HG03558 (cell line): ENCODE data around the gene DOC2A.
"Not testable (repeated sequence)": the region's sequence is repeated elsewhere in the genome, so short reads cannot be mapped to it uniquely, and the experiment has no call there.

Experiments
- ATAC-seq: cut with Tn5 transposase; IDR thresholded peaks from one replicate; pipeline ENCODE4 v1.9.1; 2021; ENCODE audit warnings: moderate number of reproducible peaks; ENCODE audit not compliant: unreplicated experiment; ENCODE audit errors: extremely low read depth

Gene DOC2A

GRCh38 chr16:30028438-30029076 is 17.7 kb upstream of the DOC2A start:
- ATAC-seq = no peak

GRCh38 chr16:30027588-30028437 is 17.0 kb upstream of the DOC2A start:
- no peak for ATAC-seq

DNA sequence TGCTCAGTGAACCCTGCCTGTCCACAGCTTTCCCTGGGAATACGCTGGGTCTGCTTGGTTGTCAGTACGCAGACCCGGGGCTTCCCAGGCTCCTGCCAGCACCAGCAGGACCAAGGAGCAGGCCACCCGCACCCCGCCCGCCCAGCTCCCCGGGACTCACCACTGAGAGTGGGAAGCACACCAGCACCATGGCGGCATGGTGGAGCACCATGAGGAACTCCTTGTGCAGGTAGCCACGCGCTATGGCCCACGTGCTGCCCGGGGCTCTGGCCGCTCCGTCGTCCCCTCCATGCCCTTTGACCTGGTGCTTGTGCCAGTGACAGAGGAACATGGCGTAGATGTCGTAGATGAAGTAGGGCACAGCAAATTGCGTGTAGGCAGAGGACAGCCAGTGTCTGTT is 15.6 kb upstream of the DOC2A start:
- ATAC-seq = no peak

- no peak for ATAC-seq
Measured at GRCh38 chr16:30025574-30025973, 14.7 kb upstream of the DOC2A start.

DNA sequence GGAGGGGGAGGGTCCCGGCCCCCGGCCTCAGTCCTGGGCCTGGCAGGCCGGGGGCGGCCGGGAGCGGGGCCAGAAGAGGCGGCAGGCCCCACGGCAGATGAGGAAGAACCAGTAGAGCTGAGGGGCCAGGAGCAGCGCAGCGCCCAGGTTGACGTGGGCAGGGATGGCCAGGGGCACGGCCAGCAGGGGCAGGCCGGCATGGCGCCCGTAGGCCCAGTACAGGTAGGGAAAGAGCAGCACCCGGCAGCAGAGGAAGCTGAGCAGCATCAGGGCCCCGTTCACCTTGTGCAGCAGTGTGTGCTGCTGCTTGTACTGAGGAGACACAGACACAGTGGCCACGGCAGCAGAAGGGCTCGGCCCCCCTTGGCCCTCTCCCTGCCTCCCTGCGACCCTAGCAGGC is 14.3 kb upstream of the DOC2A start:
- ATAC-seq = no peak

- ATAC-seq = no peak
Measured at GRCh38 chr16:30024451-30024850, 13.6 kb upstream of the DOC2A start.

DNA sequence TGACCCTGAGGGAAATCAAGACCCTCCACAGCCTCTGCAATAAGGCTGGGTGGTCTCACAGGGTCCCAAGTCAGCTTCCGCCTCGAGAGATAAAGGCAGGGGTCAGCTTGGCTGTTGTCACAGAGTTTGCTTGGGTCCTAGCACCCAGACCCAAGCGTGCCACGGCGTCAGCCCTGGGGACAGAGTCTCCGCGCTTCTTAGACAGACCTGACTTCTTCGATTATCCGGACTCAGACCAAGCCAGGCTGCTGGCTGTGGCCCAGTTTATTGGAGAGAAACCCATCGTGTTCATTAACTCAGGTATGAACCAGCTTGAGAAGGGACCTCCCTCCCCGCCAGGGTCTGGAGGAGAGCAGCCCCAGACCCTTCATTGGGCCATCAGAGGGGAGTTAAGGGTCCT is 12.8 kb upstream of the DOC2A start:
- ATAC-seq = no peak

- ATAC-seq = no peak
Measured at GRCh38 chr16:30022887-30023286, 12.1 kb upstream of the DOC2A start, which contains the start of gene C16orf92. TSS of gene C16orf92 (plus strand) at chr16:30023198. CDS start at chr16:30023341, 143 bp downstream.

- no peak for ATAC-seq
Measured at GRCh38 chr16:30018731-30019158, 7.9 kb upstream of the DOC2A start.

DNA sequence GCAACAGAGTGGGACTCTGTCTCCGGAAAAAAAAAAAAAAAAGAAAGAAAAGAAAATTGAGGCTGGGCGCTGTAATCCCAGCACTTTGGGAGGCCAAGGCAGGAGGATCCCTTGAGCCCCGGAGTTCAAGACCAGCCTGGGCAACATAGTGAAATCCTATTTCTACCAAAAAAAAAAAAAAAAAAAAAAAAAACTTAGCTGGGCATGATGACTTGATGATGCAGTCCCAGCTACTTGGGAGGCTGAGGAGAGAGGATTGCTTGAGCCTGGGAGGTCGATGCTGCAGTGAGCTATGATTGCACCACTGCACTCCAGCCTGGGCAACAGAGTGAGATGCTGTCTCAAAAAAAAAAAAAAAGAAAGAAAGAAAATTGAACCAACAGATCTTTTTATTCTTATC is 7.1 kb upstream of the DOC2A start:
- ATAC-seq = not testable (repeated sequence)

GRCh38 chr16:30017277-30017656 is 6.4 kb upstream of the DOC2A start:
- ATAC-seq = no peak

- ATAC-seq = no peak
Measured at GRCh38 chr16:30016555-30017276, 5.9 kb upstream of the DOC2A start.

- ATAC-seq = not testable (repeated sequence)
Measured at GRCh38 chr16:30015450-30015849, 4.6 kb upstream of the DOC2A start.

DNA sequence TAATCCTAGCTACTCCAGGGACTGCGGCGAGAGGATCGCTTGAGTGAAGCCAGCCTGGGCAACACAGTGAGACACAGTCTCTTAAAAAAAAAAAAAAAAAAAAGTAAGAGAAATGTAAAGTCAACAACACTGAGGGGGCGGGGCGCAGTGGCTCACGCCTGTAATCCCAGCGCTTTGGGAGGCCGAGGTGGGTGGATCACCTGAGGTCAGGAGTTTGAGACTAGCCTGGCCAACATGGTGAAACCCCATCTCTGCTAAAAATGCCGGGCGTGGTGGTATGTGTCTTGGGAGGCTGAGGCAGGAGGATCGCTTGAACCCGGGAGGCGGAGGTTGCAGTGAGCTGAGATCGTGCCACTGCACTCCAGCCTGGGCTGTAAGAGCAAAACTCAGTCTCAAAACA is 1.8 kb upstream of the DOC2A start:
- not testable (repeated sequence) for ATAC-seq

DNA sequence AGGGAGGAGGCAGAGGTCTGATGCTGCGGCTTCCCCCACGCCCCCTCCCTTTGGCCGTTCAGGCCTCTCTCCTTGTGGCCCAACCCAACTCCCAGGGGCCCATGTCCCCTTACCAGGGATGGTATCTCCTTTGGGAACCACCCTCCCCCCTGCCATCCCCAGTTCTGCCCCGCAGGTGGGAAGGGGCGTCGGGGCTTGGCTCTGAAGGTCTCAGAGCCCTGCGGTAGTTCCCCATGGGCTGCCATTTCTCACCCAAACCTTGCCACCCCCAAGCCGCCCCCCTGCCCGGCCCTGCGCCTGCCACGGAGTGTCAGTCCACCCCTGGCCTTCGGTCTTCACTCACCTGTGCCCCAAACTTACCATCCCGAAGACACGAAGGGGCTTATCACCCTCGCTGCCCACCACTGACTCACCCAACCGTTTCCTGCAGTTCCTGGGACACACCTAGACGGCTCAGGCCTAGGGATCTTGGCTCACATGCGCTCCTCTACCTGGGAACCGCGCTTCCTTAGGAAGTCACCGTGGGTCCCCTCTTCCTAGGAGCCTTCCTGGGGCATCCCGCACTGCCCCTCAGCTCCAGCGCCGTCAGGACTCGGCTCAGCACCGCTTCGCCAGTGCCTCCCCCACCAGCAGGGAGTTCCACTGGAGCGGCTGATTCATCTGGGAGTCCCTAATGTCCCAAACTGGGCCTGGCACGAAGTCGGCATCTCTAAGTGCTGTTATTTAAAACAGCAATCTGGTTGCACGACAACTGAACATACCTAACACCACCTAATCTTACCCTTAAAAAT is 1.1 kb upstream of the DOC2A start:
- no peak for ATAC-seq

DNA sequence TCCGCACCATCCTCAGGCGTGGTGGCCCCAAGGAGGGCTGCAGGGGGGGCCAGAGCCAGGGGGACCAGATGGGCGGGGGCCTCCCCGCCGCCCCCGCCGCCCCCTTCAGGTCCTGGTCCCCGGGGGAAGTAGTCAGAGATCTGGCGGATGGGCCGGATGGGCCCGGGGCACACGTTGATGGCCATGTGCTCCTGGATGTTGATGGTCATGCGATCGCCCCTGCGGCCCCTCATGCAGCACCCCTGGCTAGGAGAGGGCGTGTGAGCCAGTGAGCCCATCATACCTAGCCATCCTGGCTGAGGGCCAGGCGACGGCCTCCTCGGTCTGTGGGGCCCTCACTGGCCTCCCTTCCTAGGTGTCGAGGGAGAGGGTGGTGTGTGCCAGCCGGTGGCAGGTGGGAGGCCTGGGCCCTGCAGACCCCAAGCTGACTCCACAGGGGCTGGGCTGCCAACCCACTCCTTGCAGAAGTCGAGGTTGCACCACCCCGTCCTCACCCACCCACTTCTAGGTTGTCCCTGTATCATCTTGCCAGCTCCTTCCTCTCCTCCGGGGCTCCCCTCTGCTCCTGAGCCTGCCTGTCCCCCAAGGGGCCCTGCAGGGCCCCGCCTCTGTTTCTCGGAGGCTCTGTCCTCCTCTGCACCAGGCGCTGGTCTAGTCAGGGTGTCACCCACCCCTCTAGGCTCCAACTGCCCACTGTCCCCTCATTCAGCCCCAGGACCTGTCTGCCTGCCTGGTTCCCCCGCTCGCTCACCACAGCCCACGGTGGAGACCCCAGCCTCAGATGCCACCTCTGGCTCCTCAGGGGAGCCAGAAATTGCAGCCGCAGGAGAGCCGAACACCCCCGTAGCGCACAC is 610 bp downstream of the DOC2A start:
- no peak for ATAC-seq

DNA sequence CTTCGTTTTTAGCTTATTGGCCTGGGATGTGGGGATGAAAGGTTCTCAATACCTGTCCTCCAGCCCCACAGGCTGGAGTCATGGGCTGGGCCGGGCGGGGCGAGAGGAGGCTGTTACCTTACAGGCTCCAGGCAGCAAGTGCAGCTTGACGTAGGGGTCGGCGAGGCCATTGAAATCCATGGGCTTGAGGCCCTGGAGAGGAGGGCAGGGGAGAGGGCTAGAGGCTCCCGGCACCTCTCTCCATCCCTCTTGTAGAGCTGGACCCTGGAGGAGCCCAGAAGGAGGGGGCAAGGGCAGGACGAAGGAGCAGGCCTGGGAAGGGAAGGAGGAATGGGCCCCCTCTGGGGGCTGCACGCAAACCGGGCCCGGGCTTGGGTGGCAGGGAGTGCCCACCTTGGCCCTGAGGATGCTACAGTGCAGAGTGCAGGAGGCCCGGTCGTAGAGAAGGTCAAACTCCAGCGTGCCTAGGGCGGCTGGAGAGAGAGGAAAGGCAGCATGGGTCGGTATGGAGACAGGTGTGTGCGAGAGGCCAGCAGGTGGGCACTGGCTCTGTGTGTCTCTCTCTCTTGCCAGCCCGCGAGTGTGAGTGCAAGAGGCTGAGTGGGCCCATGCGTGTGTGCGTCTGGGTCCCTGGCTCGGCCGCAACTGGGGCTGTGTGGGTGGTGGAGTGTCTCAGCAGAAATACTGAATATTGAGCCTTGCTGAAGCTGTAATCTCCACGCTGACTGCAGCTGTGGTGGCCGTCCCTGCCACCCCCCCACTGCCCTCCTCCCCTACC is 1.6 kb downstream of the DOC2A start:
- no peak for ATAC-seq

GRCh38 chr16:30007378-30007895 is 3.4 kb downstream of the DOC2A start:
- no peak for ATAC-seq
